Measurements from ENCODE around the gene MAPKAP1. TPM values are rescaled to one million over a fixed set of nuclear protein-coding genes. Genes with fewer than 3 reads are reported as not detected.

MAPKAP1 gene
- total RNA-seq, 1 donor from 2014 or later: 56.6 TPM

GRCh38 chr9:125486152-125486508 lies 220.9 kb downstream of the MAPKAP1 start:
- peaks cover 7% of the 10 kb centered on the region for H3K27me3 Mint-ChIP-seq (ENCODE audit: insufficient read depth, low read depth)
- H3K36me3 Mint-ChIP-seq: no peaks in the 10 kb centered on the region
- H3K9ac ChIP-seq: no peak overlapping the region
- no peak overlapping the region for H3K4me2 ChIP-seq
- H2AFZ ChIP-seq (replicated peaks): no peak overlapping the region
- peaks cover 5% of the 10 kb centered on the region for H4K20me1 ChIP-seq (ENCODE audit: low read depth)
- peaks cover 20% of the 10 kb centered on the region for H3K4me1 Mint-ChIP-seq
- H3K27me3 ChIP-seq: no peaks in the 10 kb centered on the region
- H3K79me2 ChIP-seq (ENCODE audit: low read depth): no peaks in the 10 kb centered on the region
- H3K4me3 ChIP-seq: no peak overlapping the region
- no peak overlapping the region for H3K4me3 Mint-ChIP-seq
- TF ChIP-seq EZH2phosphoT487 (IDR thresholded peaks at IDR 0.05) (no peak), EZH2 (IDR thresholded peaks at IDR 0.05) (no peak), CTCF (IDR thresholded peaks at IDR 0.05) (no peak)
- H3K36me3 ChIP-seq: no peaks in the 10 kb centered on the region
- no peak for DNase-seq (ENCODE audit: low spot score)
- no peak overlapping the region for H3K27ac ChIP-seq
- no peaks in the 10 kb centered on the region for H3F3A ChIP-seq (ENCODE audit: low read depth)
- H3K27ac Mint-ChIP-seq: no peak overlapping the region
- no peaks in the 10 kb centered on the region for H3K4me1 ChIP-seq
- H3K9me3 Mint-ChIP-seq: no peaks in the 10 kb centered on the region
- H3K9me3 ChIP-seq (ENCODE audit: low read depth): no peaks in the 10 kb centered on the region

- TF ChIP-seq CTCF (IDR thresholded peaks at IDR 0.05): no peak
- no peak for TF ChIP-seq EZH2phosphoT487 (IDR thresholded peaks at IDR 0.05)
- no peak for TF ChIP-seq EZH2 (IDR thresholded peaks at IDR 0.05)
- no peak overlapping the region for H3K27ac ChIP-seq
- no peak overlapping the region for H3K4me3 ChIP-seq
- Mint-ChIP-seq H3K4me3 (no peak overlapping the region), H3K9me3 (no peaks in the 10 kb centered on the region), H3K27ac (no peak overlapping the region), H3K4me1 (peaks cover 20% of the 10 kb centered on the region), H3K27me3 (ENCODE audit: insufficient read depth, low read depth) (peaks cover 7% of the 10 kb centered on the region), H3K36me3 (no peaks in the 10 kb centered on the region)
- H3K4me2 ChIP-seq: no peak overlapping the region
- no peak for DNase-seq (ENCODE audit: low spot score)
- H3K9ac ChIP-seq: no peak overlapping the region
- no peaks in the 10 kb centered on the region for H3K4me1 ChIP-seq
- H4K20me1 ChIP-seq (ENCODE audit: low read depth): peaks cover 5% of the 10 kb centered on the region
- no peaks in the 10 kb centered on the region for H3K9me3 ChIP-seq (ENCODE audit: low read depth)
- no peaks in the 10 kb centered on the region for H3K36me3 ChIP-seq
- no peaks in the 10 kb centered on the region for H3K79me2 ChIP-seq (ENCODE audit: low read depth)
- H3F3A ChIP-seq (ENCODE audit: low read depth): no peaks in the 10 kb centered on the region
- H2AFZ ChIP-seq (replicated peaks): no peak overlapping the region
- H3K27me3 ChIP-seq: no peaks in the 10 kb centered on the region
These were observed 221.4 kb downstream of the MAPKAP1 start for GRCh38 chr9:125485471-125486151.

- H2AFZ ChIP-seq (replicated peaks): no peak overlapping the region
- no peaks in the 10 kb centered on the region for H3K9me3 ChIP-seq (ENCODE audit: low read depth)
- DNase-seq (ENCODE audit: low spot score): no peak
- H3K36me3 ChIP-seq: no peaks in the 10 kb centered on the region
- no peak overlapping the region for H3K4me3 ChIP-seq
- TF ChIP-seq EZH2 (IDR thresholded peaks at IDR 0.05): no peak
- TF ChIP-seq EZH2phosphoT487 (IDR thresholded peaks at IDR 0.05): no peak
- TF ChIP-seq CTCF (IDR thresholded peaks at IDR 0.05): no peak
- Mint-ChIP-seq H3K4me3 (no peak overlapping the region), H3K36me3 (peaks cover 6% of the 10 kb centered on the region), H3K27ac (no peak overlapping the region), H3K9me3 (no peaks in the 10 kb centered on the region), H3K27me3 (ENCODE audit: insufficient read depth, low read depth) (peaks cover 4% of the 10 kb centered on the region), H3K4me1 (peaks cover 25% of the 10 kb centered on the region)
- H3K4me1 ChIP-seq: no peaks in the 10 kb centered on the region
- no peaks in the 10 kb centered on the region for H3K79me2 ChIP-seq (ENCODE audit: low read depth)
- H3F3A ChIP-seq (ENCODE audit: low read depth): no peaks in the 10 kb centered on the region
- no peak overlapping the region for H3K27ac ChIP-seq
- H3K27me3 ChIP-seq: no peaks in the 10 kb centered on the region
- H4K20me1 ChIP-seq (ENCODE audit: low read depth): peaks cover 5% of the 10 kb centered on the region
- no peak overlapping the region for H3K9ac ChIP-seq
- H3K4me2 ChIP-seq: no peak overlapping the region
These were observed 222.4 kb downstream of the MAPKAP1 start for GRCh38 chr9:125484350-125485282.
